PFSK-1 (cell line): ENCODE results near the gene ZNF618.

ENCODE experiments used
- FOXP2 ChIP-seq: optimal IDR thresholded peaks from 2 replicates; pipeline ENCODE3; 2011; ENCODE audit warnings: borderline replicate concordance, control low read depth, inconsistent platforms; ENCODE audit not compliant: insufficient read depth; ENCODE audit errors: extremely low read length, extremely low read depth
- POLR2AphosphoS5 ChIP-seq: IDR thresholded peaks from 2 replicates; pipeline ENCODE4 v1.6.1; 2012; ENCODE audit warnings: low read depth, mild to moderate bottlenecking, control low read depth, low read length, moderate library complexity
- SIN3A ChIP-seq: IDR thresholded peaks from 2 replicates; pipeline ENCODE4 v1.6.1; 2012; ENCODE audit warnings: mild to moderate bottlenecking, low read length, moderate library complexity, borderline replicate concordance; ENCODE audit not compliant: insufficient read depth
- TAF1 ChIP-seq: IDR thresholded peaks from 2 replicates; pipeline ENCODE4 v1.6.1; 2012; ENCODE audit warnings: low read length, control low read depth, borderline replicate concordance; ENCODE audit not compliant: insufficient read depth
- TF ChIP-seq, protein P1 (sequence below), 2 experiments: IDR thresholded peaks; 2 replicates each; pipeline versions ENCODE4 v1.6.1 to v1.8.0; 2011 to 2012; ENCODE audit warnings: low read depth in 2 of 2, low read length in 2 of 2, control low read depth in 1 of 2, inconsistent platforms in 1 of 2, mild to moderate bottlenecking in 1 of 2, moderate library complexity in 1 of 2; ENCODE audit not compliant: insufficient read depth in 1 of 2

ZNF618 gene

DNA sequence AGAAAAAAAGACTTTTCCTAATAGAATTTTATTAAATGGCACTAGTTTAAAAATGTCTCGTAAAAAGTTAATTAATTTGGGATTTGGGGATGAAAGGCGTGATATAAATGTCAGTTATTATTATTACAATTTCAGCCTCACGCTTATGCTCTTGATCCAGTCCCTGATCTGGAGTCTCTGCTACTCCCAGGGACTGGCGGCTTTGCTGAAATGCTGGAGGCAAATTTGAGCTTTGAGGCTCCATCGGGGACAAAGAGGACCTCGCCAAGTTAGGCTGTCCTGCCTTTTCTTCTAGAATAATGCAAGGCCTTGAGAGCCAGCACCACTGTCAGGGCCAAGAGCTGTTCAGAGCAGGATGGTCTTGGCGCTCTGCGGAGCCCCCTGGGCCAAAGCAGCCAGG lies 69.7 kb downstream of the ZNF618 start:
- no peak for TF ChIP-seq TAF1
- no peak for TF ChIP-seq SIN3A
- TF ChIP-seq, protein P1, sequence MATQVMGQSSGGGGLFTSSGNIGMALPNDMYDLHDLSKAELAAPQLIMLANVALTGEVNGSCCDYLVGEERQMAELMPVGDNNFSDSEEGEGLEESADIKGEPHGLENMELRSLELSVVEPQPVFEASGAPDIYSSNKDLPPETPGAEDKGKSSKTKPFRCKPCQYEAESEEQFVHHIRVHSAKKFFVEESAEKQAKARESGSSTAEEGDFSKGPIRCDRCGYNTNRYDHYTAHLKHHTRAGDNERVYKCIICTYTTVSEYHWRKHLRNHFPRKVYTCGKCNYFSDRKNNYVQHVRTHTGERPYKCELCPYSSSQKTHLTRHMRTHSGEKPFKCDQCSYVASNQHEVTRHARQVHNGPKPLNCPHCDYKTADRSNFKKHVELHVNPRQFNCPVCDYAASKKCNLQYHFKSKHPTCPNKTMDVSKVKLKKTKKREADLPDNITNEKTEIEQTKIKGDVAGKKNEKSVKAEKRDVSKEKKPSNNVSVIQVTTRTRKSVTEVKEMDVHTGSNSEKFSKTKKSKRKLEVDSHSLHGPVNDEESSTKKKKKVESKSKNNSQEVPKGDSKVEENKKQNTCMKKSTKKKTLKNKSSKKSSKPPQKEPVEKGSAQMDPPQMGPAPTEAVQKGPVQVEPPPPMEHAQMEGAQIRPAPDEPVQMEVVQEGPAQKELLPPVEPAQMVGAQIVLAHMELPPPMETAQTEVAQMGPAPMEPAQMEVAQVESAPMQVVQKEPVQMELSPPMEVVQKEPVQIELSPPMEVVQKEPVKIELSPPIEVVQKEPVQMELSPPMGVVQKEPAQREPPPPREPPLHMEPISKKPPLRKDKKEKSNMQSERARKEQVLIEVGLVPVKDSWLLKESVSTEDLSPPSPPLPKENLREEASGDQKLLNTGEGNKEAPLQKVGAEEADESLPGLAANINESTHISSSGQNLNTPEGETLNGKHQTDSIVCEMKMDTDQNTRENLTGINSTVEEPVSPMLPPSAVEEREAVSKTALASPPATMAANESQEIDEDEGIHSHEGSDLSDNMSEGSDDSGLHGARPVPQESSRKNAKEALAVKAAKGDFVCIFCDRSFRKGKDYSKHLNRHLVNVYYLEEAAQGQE (IDR thresholded peaks at IDR 0.05; ENCODE audit: insufficient read depth in 1 of 2, low read depth in 2 of 2, low read length in 2 of 2): no peak
- no peak for TF ChIP-seq FOXP2
- no peak for TF ChIP-seq POLR2AphosphoS5

DNA sequence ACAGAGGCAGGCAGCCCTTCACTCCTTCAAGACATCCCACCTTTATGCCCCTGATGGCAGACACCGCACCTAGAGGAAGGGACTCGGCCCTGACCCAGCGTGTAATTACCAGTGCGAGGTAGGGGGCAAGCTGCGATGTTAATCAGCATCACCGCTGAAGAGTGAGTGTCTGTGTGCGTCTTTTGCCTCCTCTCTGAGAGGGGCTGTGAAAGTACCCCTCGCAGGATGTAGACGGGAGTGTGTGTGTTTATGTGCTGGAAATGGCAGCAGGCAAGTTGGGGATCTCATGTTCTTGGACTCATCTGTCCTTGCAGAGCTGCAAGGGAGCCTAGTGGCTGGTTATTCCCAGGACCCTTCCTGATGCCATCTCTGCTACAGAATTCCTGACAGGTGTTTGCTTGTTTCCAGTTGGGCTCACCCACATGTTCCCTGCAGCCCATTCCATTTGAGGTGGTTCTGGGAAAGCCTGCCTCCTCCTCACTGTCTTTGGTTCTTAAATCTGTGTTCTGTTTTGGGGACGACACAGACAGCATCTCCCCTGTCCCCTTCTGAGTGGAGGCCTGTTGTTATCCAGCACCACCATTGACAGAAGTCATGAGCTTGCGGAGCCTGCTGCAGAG lies 70.5 kb downstream of the ZNF618 start:
- TF ChIP-seq, protein P1 (IDR thresholded peaks at IDR 0.05; ENCODE audit: insufficient read depth in 1 of 2, low read depth in 2 of 2, low read length in 2 of 2): no peak
- TF ChIP-seq SIN3A (no peak), TAF1 (no peak), FOXP2 (no peak), POLR2AphosphoS5 (no peak)

DNA sequence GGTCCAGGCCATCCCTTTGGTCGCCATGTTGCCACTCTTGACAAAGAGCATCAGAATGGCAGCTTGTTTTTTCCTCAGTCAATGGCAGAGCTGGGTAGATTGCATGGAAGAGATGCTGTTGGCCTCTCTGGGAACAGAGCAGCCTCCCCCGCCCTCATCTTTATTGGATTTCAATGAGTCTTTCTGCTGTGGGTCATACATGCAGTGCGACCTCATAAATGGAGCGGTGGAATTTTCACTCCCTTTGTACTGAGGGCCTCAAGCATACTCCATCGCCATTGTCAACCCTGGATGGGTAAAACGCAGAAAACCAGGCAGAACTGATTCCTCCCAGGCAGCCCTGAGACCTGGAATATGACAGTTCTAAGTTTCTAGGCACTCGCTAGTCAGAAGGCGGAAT lies 71.8 kb downstream of the ZNF618 start:
- no peak for TF ChIP-seq SIN3A
- no peak for TF ChIP-seq POLR2AphosphoS5
- no peak for TF ChIP-seq TAF1
- TF ChIP-seq, protein P1 (IDR thresholded peaks at IDR 0.05; ENCODE audit: insufficient read depth in 1 of 2, low read depth in 2 of 2, low read length in 2 of 2): no peak

DNA sequence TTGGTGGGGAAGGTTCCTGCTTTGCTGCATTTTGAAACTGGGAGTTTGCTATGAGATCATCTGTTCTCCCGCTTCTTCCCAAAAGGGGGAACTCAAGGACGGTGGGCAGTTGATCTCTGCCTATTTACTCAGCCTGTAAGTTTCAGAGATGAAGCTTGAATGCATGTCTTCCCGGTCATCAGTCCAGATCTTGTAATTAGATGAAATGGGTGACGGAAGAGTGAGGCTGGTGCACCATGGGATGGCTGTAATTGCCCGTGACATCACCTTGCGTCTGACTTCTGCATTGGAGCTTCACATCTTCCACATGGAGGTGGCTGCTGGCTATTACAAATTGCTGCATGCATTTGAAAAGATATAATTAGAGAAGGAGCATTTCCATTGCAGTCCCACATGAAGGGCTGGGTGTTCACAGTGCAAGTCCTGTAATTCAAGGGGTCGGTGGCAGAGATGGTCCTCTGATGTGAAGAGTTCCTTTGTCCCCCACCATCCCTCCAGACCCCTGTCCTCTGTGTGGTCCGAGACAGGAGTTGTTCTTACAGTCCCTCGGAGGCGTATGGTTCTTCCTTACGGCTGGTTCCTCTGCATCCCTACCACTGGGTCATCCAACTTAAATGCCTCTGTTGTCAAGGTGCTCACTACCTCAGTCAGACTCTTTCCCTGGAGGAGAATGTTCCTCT lies 72.9 kb downstream of the ZNF618 start:
- TF ChIP-seq FOXP2 (no peak), POLR2AphosphoS5 (no peak), TAF1 (no peak), SIN3A (no peak)
- TF ChIP-seq, protein P1 (IDR thresholded peaks at IDR 0.05; ENCODE audit: insufficient read depth in 1 of 2, low read depth in 2 of 2, low read length in 2 of 2): no peak

GRCh38 chr9:113949571-113950078 lies 73.5 kb downstream of the ZNF618 start:
- TF ChIP-seq TAF1: no peak
- TF ChIP-seq FOXP2: no peak
- TF ChIP-seq, protein P1 (IDR thresholded peaks at IDR 0.05; ENCODE audit: insufficient read depth in 1 of 2, low read depth in 2 of 2, low read length in 2 of 2): no peak
- no peak for TF ChIP-seq POLR2AphosphoS5
- no peak for TF ChIP-seq SIN3A
